Inflammatory macrophage treated with lipopolysaccharide for 1 hour (primary cell): Measurements from ENCODE around the gene MCTP2.
"Not testable (repeated sequence)": the region's sequence is repeated elsewhere in the genome, so short reads cannot be mapped to it uniquely, and the experiment has no call there.

Experiments used
- DNase-seq, 2 donors: peaks; one replicate each; pipeline ENCODE4 v3.0.0-alpha.2; 2020 to 2022

The MCTP2 gene

DNA sequence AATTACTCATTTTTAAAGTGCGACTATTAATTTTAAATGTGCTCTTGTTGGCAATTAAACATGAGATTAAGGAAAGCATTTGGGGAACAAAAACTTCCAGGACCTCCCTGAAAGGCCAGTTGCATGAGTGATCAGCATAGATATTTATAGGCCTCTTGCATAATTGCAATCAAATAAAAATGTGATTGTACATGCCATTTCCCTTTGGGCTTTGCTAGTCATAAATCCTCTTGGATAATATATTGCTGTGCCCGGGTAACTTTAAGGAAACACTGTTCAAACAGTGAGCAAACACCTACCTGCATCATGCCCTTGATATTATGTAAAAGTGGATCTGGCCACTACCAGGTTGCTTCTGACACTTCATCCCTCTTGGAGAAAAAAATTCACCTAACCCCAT lies 239.1 kb downstream of the MCTP2 start:
- DNase-seq = no peak

DNA sequence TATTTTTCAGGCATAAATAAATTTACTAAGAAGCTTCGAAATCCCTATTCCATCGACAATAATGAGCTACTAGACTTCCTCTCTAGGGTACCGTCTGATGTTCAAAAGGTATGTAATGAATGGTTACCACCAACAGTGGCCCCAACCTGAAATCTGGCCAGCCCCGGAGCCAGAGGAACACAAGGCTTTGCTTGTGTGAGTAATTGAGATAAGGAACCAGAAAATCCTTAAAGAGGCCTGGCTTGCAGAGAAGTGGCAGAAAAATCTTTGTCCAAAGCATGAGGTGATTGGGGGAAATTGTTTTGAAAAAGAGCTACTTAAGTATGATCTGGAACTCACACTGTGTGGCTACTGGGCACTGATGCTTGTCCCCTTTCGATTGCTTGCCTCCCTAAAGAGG lies 245.3 kb downstream of the MCTP2 start:
- no peak for DNase-seq

GRCh38 chr15:94477913-94478553 lies 246.7 kb downstream of the MCTP2 start:
- no peak for DNase-seq

GRCh38 chr15:94478763-94479162 lies 247.4 kb downstream of the MCTP2 start:
- DNase-seq = no peak

DNA sequence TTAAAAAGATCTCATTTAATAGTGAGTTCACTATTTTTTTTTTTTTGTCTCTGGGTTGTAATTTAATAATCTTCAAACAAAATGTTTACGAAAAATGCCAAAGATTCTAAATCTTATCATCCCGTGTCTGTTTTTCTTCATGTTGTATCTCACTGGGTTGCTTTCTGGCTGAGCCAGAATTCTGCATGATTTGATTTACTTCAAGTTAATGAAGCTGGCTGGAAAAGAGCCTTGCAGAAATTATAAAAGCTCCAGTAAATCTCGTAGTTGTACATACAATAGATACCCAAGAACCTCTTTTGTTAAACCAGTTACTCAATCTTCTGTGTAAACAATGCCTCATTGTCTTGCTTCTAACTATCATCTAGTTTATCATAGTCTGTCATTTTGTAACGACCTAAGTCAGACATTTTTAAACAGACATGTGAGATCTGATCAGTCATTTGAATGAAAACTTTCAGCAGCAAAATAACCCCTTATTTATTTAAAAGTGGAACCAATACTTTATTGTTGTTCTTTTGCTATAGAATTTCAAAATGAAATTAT lies 249.0 kb downstream of the MCTP2 start:
- DNase-seq = no peak

DNA sequence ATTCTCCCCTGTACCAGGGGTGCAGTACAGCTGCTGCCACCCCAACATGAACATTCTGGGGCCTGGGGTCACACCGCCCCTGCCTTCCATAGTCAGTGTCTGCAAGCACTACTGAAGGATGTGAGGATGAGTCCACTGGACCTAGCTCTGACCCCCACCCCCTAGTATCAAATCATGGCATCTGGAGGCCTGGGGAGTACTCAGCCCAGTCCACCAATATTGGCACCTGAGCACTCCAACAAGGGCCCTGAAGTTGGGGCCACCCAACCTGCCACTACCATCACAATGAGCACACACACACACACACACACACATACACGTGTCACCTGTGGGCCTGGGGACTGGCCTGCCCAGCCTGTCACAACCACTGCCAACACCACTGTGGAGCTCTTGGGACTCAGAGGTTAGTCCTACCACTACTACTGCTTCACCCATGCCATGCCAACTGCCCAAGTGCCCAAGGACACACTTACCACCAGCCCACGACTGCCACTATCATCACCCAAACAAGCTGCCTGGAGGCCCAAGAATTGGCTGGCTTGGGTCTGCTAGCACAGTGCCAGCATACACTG lies 253.9 kb downstream of the MCTP2 start:
- DNase-seq = no peak

DNA sequence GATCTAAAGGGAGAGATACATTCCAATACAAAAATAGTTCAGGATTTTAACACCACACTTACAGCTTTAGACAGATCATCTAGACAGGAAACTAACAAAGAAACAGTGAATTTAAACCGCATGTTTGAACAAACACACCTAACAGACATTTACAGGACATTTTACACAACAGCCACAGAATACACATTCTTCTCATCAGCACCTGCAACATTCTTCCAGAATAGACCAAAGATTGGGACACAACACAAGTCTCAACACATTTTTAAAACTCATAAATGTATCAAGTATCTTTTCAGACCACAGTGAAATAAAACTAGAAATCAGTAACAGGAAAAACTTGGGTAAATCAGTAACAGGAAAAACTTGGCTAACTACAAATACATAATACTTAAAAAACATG lies 256.3 kb downstream of the MCTP2 start:
- no peak for DNase-seq

- no peak for DNase-seq
Observed at GRCh38 chr15:94493176-94493575, 261.8 kb downstream of the MCTP2 start.

DNA sequence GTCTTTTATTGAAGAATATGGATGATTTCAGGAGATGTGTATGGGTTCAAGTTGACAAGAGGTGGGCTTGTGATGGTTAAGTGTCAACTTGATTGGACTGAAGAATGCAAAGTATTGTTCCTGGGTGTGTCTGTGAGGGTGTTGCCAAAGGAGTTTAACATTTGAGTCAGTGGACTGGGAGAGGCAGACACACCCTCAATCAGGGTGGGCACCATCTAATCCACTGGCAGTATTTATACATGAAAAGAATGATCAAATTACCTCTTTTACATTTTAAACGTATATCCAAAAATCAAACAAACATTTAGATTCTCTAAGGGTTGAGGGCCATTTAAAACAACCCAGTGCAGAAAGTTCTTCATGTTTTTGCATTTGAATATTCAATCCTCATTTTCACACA lies 262.2 kb downstream of the MCTP2 start:
- DNase-seq = not testable (repeated sequence)

DNA sequence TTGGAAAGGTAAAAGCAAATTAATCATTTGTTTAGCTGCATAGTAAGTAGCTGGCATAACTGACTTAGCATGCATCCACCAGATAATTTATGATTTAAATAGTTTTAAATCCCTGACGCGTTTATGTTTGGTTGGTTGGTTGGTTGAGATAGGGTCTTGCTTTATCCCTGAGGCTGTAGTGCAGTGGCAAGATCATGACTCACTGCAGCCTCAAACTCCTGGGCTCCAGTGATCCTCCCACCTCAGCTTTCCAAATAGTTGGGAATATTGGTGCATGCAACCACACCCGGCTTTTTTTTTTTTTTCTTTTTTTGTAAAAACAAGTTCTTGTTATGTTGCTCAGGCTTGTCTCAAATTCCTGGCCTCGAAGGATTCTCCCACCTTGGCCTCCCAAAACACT lies 263.4 kb downstream of the MCTP2 start:
- no peak for DNase-seq

DNA sequence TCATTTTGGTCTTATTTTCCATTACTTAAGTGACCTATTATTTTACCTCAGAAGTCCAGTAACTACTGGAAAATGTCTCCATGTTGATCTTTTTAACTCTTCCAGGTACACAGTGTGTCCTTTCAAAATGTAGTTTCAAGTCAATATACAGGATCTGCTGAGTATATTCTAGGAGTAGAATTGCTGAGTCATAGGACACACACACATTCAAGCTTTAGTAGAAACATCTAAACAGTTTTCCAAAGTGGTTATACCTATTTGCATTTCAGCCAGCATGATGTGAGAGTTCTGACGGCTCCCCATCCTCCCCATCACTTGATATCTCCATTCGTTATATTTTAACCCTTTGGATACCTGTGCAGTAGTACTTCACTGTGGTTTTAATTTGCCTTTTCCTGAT lies 271.9 kb downstream of the MCTP2 start:
- no peak for DNase-seq

DNA sequence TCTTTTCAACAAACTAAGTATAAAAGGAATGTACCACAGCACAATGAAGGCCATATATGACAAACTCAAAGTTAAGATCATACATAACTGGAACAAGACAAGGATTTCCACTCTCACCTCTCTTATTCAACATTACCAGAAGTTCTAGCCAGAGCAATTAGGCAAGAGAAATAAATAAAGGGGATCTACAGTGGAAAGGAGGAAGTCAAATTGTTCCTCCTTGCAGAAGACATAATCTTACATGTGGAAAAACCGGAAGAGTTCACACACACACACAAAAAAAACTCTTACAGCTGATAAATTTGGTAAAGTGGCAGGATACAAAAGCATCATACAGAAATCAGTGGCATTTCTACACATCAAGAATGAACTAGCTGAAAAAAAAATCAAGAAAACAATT lies 277.9 kb downstream of the MCTP2 start:
- DNase-seq = peak; percentile 6 to 10

DNA sequence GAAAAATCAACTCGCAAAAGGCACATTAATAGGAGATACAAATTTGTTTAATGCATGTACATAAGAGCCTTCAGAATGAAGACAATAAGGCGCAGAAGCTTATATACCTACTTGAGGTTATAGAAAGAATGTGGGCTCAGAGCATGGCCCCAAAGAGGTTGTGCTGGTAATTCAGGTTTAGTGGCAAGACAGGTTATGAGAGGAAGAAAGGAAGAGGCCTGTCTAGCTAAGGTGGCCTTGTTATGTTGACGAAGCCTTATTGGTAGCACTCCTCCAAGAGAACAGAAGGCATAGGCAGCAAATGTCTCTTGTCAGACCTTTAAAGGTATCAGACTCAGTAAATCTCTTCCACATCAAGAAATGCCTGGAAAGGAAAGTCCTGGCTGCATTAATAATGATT lies 290.8 kb downstream of the MCTP2 start:
- no peak for DNase-seq

DNA sequence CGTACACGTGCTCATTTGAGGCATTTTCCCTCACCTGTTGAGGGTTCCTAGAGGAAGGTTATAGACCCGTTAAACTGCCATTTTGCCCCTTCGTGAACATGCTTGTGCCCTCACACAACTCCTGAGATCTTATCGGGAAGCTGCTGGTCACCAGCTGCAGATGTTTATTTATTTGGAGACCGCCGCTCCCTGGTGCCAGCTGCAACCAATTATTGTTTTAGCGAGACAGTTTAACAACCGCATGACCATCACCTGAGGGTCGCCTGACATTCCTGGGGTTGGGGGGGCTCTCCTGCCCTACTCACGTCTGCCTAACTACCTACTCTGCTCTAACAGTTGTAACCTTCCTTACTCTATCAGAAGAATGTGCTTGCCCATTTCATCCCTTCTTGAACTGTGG lies 292.5 kb downstream of the MCTP2 start:
- no peak for DNase-seq

GRCh38 chr15:94524565-94524964 lies 293.2 kb downstream of the MCTP2 start:
- DNase-seq = no peak

GRCh38 chr15:94526071-94526689 lies 294.8 kb downstream of the MCTP2 start:
- peak in 1 of 2 donors; percentile 6 for DNase-seq

GRCh38 chr15:94532226-94532625 lies 300.9 kb downstream of the MCTP2 start:
- DNase-seq = no peak
